Stimulated activated CD4-positive, alpha-beta T cell treated with anti-CD3 and anti-CD28 coated beads, TNF-alpha, amount 100 ng/mL, for 4 hours (primary cell): Measurements from ENCODE around the gene DCTN4.

Experiments used
- DNase-seq, 3 experiments: peaks; one replicate each; pipeline ENCODE4 v3.0.0-alpha.2; 2020; ENCODE audit warnings: low read depth in 3 of 3

DCTN4 gene

GRCh38 chr5:150740992-150741391 is 17.8 kb downstream of the DCTN4 start:
- DNase-seq: no peak

GRCh38 chr5:150738862-150739261 is 20.0 kb downstream of the DCTN4 start:
- DNase-seq: no peak

- no peak for DNase-seq
Observed at GRCh38 chr5:150734579-150735384, 24.0 kb downstream of the DCTN4 start.

- no peak for DNase-seq
Observed at GRCh38 chr5:150731669-150732242, 27.1 kb downstream of the DCTN4 start.

GRCh38 chr5:150729859-150730258 is 29.0 kb downstream of the DCTN4 start:
- no peak for DNase-seq

GRCh38 chr5:150723845-150724244 is 35.0 kb downstream of the DCTN4 start:
- no peak for DNase-seq

GRCh38 chr5:150710165-150710564 is 48.7 kb downstream of the DCTN4 start:
- DNase-seq: no peak

- DNase-seq: no peak
Observed at GRCh38 chr5:150706776-150707390, 51.9 kb downstream of the DCTN4 start.

- no peak for DNase-seq
Observed at GRCh38 chr5:150703762-150704161, 55.1 kb downstream of the DCTN4 start.

GRCh38 chr5:150700594-150701377 is 58.0 kb downstream of the DCTN4 start, which contains the start of gene RBM22:
RBM22 (minus strand) TSS chr5:150701062; CDS start chr5:150700985, 77 bp downstream.
- peak; percentile 77 to 84 (median 82) for DNase-seq

GRCh38 chr5:150700246-150700593 is 58.6 kb downstream of the DCTN4 start:
- DNase-seq: no peak

- DNase-seq: no peak
Observed at GRCh38 chr5:150694612-150695011, 64.2 kb downstream of the DCTN4 start.

GRCh38 chr5:150692276-150692675 is 66.5 kb downstream of the DCTN4 start:
- no peak for DNase-seq

- DNase-seq: no peak
Observed at GRCh38 chr5:150690760-150691159, 68.1 kb downstream of the DCTN4 start.

- DNase-seq: no peak
Observed at GRCh38 chr5:150689120-150689519, 69.7 kb downstream of the DCTN4 start.

GRCh38 chr5:150676578-150676977 is 82.2 kb downstream of the DCTN4 start:
- no peak for DNase-seq

- no peak for DNase-seq
Observed at GRCh38 chr5:150675069-150675468, 83.7 kb downstream of the DCTN4 start.

- no peak for DNase-seq
Observed at GRCh38 chr5:150674341-150674821, 84.4 kb downstream of the DCTN4 start.

GRCh38 chr5:150672884-150673275 is 85.9 kb downstream of the DCTN4 start:
- DNase-seq: no peak

- no peak for DNase-seq
Observed at GRCh38 chr5:150672237-150672883, 86.5 kb downstream of the DCTN4 start.

- DNase-seq: no peak
Observed at GRCh38 chr5:150671509-150672236, 87.1 kb downstream of the DCTN4 start.
